HG02970 (cell line): ENCODE measurements around the gene PDP2.
"Not testable (repeated sequence)": the region's sequence is repeated elsewhere in the genome, so short reads cannot be mapped to it uniquely, and the experiment has no call there.

Experiments used
- ATAC-seq: cut with Tn5 transposase; IDR thresholded peaks from one replicate; pipeline ENCODE4 v1.9.1; 2021; ENCODE audit warnings: mild to moderate bottlenecking, moderate library complexity, moderate number of reproducible peaks; ENCODE audit not compliant: unreplicated experiment, low FRiP score

Gene PDP2

DNA sequence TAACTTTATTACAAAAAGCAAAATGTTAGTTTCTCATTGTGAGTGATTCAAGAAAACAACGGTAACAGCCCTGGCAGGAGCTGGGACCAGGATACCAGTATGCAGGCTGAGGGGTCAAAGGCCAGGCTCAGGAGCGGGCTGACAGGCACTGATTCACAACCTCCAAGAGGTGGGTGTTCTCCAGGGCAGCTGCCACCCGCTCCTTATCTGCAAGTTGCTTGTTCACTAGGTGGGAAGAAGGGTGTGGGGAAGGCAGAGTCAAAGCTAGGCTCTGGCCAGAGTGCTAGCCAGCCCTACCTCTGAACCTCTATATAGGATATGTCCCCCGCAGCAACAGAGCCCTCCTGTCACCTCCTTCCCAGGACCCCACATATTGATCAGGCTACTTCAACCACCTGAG is 51.8 kb downstream of the PDP2 start:
- no peak for ATAC-seq

DNA sequence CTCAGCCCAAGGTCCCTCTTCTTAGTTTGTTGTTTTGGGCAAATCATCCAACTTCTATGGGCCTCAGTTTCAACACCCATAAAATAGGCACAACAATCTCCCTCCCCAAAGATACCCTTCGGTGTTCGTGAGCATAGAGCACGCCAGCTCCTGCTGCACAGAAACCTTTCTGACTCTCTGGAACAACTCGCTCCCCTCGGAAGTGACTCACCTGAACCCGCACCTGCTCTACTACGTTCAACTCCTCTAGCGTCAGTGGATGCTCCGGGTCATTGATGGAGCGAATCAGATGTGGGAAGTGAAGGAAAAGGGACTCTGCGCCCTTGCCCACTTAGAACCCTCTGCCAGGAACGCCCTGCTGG is 53.4 kb downstream of the PDP2 start:
- ATAC-seq: no peak

DNA sequence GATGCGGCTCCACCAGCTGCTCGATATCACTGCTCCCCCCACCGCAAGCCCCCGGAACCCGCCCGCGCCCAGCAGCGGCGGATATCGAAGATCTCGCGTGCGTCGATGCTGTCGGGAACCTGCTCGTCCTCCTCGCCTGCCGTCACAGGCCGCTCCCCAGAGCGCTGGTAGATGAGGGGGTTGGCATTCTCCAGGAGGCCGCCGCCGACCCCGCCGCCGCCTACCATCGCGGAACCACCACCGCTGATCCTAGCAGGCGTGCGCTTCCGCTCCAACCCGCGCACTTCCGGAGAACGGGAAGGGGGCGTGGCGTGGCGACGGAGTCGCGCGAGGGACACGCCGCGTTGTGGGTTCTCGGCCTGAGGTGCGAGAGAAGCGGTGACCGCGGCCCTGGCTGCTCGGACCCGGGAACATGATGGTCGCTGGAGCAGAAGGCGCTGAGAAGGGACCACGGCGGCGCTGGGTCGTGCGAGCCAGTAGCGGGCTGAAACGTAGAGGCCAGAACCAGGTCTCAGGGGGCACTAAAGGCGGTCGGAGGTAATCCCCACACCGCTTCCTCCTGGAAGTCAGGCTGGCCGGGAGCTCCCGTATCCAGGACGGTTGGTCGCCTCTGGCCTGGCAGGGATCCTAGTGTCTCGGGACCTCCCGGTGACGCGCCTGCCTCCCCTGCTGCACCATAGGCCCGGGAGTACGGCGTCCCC is 54.0 kb downstream of the PDP2 start, which contains the start of gene CIAO2B:
TSS of gene CIAO2B (minus strand) at position 265 of the 701 bp plus-strand sequence. CDS start at position 227, 38 bp downstream.
- peak; percentile 71 for ATAC-seq

DNA sequence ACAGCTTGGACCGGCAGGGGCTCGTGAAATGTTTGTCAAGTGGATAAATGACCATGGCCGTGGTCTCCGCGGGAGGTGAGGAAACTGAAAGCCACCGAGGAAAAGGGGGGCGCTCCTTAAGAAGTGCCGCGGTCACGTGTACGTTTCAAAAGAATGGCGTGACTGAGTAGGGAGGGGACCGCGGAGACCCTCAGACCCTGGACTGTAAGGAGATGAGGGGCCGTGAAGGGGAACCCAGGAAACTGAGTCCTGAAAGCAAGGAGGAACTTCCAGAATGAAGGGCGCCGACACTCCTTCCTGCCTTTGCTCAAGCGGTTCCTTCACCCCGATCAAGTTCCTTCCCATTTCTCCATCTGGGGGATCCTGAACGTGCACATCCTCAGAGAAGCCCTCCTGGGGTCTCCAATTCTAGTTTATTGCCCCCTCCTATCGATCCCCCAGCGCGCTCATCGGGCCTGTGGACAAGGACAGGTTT is 54.6 kb downstream of the PDP2 start:
- ATAC-seq: not testable (repeated sequence)

DNA sequence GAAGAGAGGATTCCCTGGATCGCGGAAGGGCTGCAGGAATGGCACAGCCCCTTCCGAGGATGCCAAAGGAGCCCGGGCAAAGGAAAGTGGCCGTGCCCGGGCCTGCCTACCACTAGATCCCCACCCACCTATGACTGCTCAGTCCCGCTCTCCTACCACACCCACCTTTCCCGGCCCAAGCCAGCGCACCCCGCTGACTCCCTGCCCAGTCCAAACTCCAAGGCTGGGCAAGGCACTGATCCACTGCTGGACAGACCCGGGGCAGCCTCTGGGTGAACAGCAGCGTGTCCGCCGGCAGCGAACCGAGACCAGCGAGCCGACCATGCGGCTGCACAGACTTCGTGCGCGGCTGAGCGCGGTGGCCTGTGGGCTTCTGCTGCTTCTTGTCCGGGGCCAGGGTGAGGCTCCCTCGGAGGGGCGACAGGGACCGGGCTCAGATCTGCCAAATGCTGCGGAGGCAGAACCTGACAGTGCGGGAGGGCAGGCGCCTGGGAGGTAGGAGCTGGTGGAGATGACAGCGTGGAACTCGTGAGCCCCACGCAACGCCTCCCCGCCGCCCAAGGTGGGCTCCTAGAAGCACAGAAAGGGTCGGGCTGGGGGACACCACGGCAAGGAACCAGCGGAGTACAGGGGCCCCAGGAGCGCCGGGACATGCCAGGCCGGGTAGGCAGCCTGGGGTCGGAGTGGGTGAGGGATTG is 55.1 kb downstream of the PDP2 start, which contains the start of gene CES2:
TSS of gene CES2 (plus strand) at position 203 of the 698 bp plus-strand sequence. CDS start at position 323, 120 bp downstream.
- no peak for ATAC-seq

DNA sequence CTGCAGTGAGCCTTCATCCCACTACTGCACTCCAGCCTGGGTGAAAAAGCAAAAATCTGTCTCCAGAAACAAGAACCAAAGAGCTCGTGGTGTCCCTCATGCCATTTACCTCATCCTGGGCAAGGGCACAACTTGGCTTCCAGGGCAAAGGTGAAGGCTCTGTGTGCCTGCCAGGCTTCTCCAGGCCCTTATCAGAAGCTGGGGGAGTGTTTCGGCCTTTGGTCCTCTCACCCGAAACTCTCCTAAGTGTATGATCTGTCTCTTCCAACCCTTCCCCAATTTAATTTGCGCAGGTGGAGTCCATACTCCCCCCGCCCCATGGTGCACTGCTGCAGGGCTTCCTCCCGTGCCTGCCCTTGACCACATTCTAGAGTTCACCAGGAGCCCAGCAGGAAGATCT is 56.1 kb downstream of the PDP2 start:
- ATAC-seq: no peak

DNA sequence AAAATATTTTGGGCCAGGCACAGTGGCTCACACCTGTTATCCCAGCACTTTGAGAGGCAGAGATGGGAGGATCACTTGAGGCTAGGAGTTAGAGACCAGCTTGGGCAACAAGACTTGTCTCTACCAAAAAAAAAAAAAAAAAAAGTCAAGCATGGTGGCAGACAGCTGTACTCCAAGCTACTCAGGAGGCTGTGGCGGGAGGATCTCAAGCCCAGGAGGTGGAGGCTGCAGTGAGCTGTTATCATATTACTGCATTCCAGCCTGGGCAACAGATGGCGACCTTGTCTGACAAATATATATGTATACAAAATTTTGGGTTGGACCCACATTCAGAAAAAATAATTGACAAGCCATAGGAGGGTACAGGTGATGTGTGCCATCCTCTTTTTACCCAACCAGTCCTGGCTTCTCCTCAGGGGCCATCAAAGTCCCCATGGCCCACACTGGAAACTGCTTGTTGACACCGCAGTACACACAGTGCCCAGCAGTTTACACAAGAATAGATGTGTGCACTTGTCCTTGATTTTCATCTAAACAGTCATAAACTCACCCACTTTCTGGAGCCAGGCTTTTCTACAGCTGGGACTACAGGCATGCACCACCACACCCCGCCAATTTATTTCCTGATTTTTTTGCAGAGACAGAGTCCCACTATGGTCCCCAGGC is 56.7 kb downstream of the PDP2 start:
- ATAC-seq: no peak

DNA sequence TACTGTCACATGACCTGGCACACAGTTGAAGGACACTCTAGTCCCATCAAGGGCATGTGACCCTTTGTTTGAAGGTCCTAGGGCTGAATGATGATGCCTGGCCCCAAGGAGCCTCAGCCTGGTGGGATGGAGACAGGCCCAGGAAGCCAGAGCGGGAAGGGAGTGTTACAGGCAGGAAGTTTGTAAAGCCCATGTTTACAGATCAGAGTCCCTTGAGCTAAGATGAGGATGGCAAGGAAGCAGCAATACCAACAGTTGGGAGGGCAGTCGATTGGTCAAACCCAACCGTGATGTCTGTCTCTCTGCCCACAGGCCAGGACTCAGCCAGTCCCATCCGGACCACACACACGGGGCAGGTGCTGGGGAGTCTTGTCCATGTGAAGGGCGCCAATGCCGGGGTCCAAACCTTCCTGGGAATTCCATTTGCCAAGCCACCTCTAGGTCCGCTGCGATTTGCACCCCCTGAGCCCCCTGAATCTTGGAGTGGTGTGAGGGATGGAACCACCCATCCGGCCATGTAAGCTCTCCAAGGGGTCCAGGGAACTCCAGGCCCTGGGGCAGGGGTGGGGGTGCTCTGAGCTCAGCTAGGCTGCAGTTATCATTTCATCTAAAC is 57.5 kb downstream of the PDP2 start:
- ATAC-seq: no peak

DNA sequence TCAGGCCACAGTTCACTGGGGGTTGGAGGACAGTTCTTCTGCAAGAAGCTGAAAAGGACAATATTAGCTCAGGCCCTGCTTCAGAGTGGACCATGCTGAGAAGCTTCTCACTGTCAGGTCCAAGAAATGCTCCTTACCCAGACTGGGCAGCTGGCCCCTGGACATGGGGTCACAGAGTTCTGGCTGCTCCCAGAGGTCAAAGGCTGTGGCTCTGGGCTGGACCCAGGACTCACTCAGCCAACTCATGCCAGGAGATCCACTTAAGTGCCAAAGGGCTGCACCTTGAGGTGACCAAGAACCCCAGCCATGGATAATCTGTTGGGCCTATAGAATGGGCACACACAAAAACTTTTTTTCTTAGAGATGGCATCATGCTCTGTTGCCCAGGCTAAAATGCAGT is 59.1 kb downstream of the PDP2 start:
- no peak for ATAC-seq

DNA sequence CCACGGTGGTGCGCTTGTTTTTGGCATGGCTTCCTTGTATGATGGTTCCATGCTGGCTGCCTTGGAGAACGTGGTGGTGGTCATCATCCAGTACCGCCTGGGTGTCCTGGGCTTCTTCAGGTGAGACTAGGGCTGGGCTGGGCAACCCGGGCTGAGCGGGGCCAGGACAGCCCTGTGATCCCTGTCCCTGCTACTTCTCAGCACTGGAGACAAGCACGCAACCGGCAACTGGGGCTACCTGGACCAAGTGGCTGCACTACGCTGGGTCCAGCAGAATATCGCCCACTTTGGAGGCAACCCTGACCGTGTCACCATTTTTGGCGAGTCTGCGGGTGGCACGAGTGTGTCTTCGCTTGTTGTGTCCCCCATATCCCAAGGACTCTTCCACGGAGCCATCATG is 59.9 kb downstream of the PDP2 start:
- ATAC-seq: no peak
